IMR-90 (cell line): Measurements from ENCODE around the gene CDC26. TPM values are rescaled to one million over a fixed set of nuclear protein-coding genes. Genes with fewer than 3 reads are reported as not detected.

Experiments used
- ATAC-seq: fragments of 200-7000 bp; cut with Tn5 transposase; 2 replicates; pipeline ENCODE4 v1.9.1; 2020; ENCODE audit warnings: low read depth, mild to moderate bottlenecking, moderate library complexity
- BruUV-seq: library from RNA; stranded (reverse); fragments of 400-500 nt; replicated peaks from 2 replicates; lab custom pipeline; 2021; lab: Mats Ljungman, UMichigan
- CTCF ChIA-PET: fragments of 300-600 bp; formaldehyde crosslinking; extraction: SDS; loops from one replicate; lab custom pipeline; 2021; ENCODE audit warnings: antibody characterized with exemption; lab: Yijun Ruan, JAX
- POLR2A ChIA-PET: fragments of 300-600 bp; sonication (Branson Sonifier 250); formaldehyde crosslinking; loops from one replicate; lab custom pipeline; 2022; ENCODE audit warnings: antibody characterized with exemption; ENCODE audit not compliant: unreplicated experiment; lab: Charles Lee
- DNase-seq: peaks from one replicate; pipeline ENCODE4 v3.0.0; 2013
- H2AFZ ChIP-seq: replicated peaks from 2 replicates; pipeline ENCODE3; 2013; ENCODE audit warnings: low read length, mild to moderate bottlenecking; ENCODE audit not compliant: poor library complexity
- H2AK5ac ChIP-seq: 2 replicates; pipeline ENCODE4 v1.6.1; 2013; ENCODE audit warnings: low read depth, low read length, inconsistent platforms
- H2AK9ac ChIP-seq: replicated peaks from 2 replicates; pipeline ENCODE3; 2013; ENCODE audit warnings: mild to moderate bottlenecking, low read depth, low read length, moderate library complexity; ENCODE audit not compliant: poor library complexity
- H2BK120ac ChIP-seq: 2 replicates; pipeline ENCODE4 v1.6.1; 2013; ENCODE audit warnings: low read depth, low read length, inconsistent platforms
- H2BK15ac ChIP-seq: 3 replicates; pipeline ENCODE4 v1.6.1; 2013; ENCODE audit warnings: low read depth, low read length, inconsistent platforms
- H2BK20ac ChIP-seq: 2 replicates; pipeline ENCODE4 v1.6.1; 2013; ENCODE audit warnings: low read depth, mild to moderate bottlenecking, inconsistent platforms, low read length, moderate library complexity
- H2BK5ac ChIP-seq: 2 replicates; pipeline ENCODE4 v1.6.1; 2013; ENCODE audit warnings: mild to moderate bottlenecking, low read depth, low read length, inconsistent platforms; ENCODE audit not compliant: poor library complexity, severe bottlenecking
- H3K14ac ChIP-seq: replicated peaks from 2 replicates; pipeline ENCODE4 v1.6.1; 2013; ENCODE audit warnings: low read depth, low read length, inconsistent platforms
- H3K18ac ChIP-seq: 2 replicates; pipeline ENCODE4 v1.6.1; 2013; ENCODE audit warnings: low read depth, low read length, control low read depth
- H3K23ac ChIP-seq: 2 replicates; pipeline ENCODE4 v1.6.1; 2013; ENCODE audit warnings: low read depth, low read length, inconsistent platforms
- H3K27ac ChIP-seq: 2 replicates; pipeline ENCODE4 v1.5.1; 2013; ENCODE audit warnings: mild to moderate bottlenecking, control low read depth, low read length; ENCODE audit not compliant: insufficient read depth
- H3K27me3 ChIP-seq: 2 replicates; pipeline ENCODE4 v1.6.1; 2013; ENCODE audit warnings: low read length; ENCODE audit not compliant: control insufficient read depth, insufficient read depth
- H3K36me3 ChIP-seq: 2 replicates; pipeline ENCODE4 v1.6.1; 2013; ENCODE audit warnings: low read length, mixed read lengths; ENCODE audit not compliant: control insufficient read depth, insufficient read depth
- H3K4ac ChIP-seq: 2 replicates; pipeline ENCODE4 v1.6.1; 2013; ENCODE audit warnings: low read depth, low read length, inconsistent platforms
- H3K4me1 ChIP-seq: 2 replicates; pipeline ENCODE4 v1.6.1; 2013; ENCODE audit warnings: low read length, mixed read lengths; ENCODE audit not compliant: control insufficient read depth, insufficient read depth
- H3K4me2 ChIP-seq: 2 replicates; pipeline ENCODE4 v1.6.1; 2013; ENCODE audit warnings: low read depth, mild to moderate bottlenecking, control low read depth, low read length, moderate library complexity
- H3K4me3 ChIP-seq: 2 replicates; pipeline ENCODE4 v1.5.1; 2013; ENCODE audit warnings: low read depth, mild to moderate bottlenecking, control low read depth, low read length, moderate library complexity; ENCODE audit not compliant: insufficient read depth
- H3K56ac ChIP-seq: 2 replicates; pipeline ENCODE4 v1.6.1; 2013; ENCODE audit warnings: low read length, inconsistent platforms; ENCODE audit not compliant: insufficient read depth; ENCODE audit errors: extremely low read depth
- H3K79me1 ChIP-seq, 2 experiments: 2 replicates each; pipeline ENCODE4 v1.6.1; 2013; ENCODE audit warnings: low read length in 2 of 2, inconsistent platforms in 1 of 2, low read depth in 1 of 2
- H3K9ac ChIP-seq: 2 replicates; pipeline ENCODE4 v1.6.1; 2013; ENCODE audit warnings: low read depth, low read length, control low read depth
- H3K9me1 ChIP-seq: 2 replicates; pipeline ENCODE4 v1.6.1; 2013; ENCODE audit warnings: low read length, inconsistent platforms; ENCODE audit not compliant: insufficient read depth
- H3K9me3 ChIP-seq: 2 replicates; pipeline ENCODE4 v1.6.1; 2013; ENCODE audit warnings: low read length; ENCODE audit not compliant: control insufficient read depth, insufficient read depth
- H4K20me1 ChIP-seq: 2 replicates; pipeline ENCODE4 v1.6.1; 2013; ENCODE audit warnings: low read length, inconsistent platforms; ENCODE audit not compliant: insufficient read depth
- H4K5ac ChIP-seq: 2 replicates; pipeline ENCODE4 v1.6.1; 2013; ENCODE audit warnings: mild to moderate bottlenecking, low read depth, low read length, control low read depth
- H4K8ac ChIP-seq, 2 experiments: 2 replicates each; pipeline ENCODE4 v1.6.1; 2013; ENCODE audit warnings: low read depth in 2 of 2, low read length in 2 of 2, control low read depth in 1 of 2, inconsistent platforms in 1 of 2
- H4K91ac ChIP-seq: 2 replicates; pipeline ENCODE4 v1.6.1; 2013; ENCODE audit warnings: low read depth, low read length, inconsistent platforms; ENCODE audit not compliant: insufficient read depth
- FOS ChIP-seq: fragments of 150-350 bp; IDR thresholded peaks from 2 replicates; pipeline ENCODE4 v1.6.1; 2016; ENCODE audit warnings: low read depth, low read length
- WGBS, 2 experiments: methylation state at CpG; one replicate each; pipeline versions ENCODE4 v1.1.5 to v1.1.7; 2013; ENCODE audit warnings: missing lambda C conversion rate in 2 of 2; ENCODE audit not compliant: insufficient read length in 1 of 2; ENCODE audit errors: extremely low coverage in 2 of 2; 5-methylcytosine and 5-hydroxymethylcytosine counted together
- dilution Hi-C: fragments of 300-500 bp; cut with HindIII; formaldehyde crosslinking; loops from one replicate; pipeline ENCODE4 v1.14.3; 2018; ENCODE audit warnings: low sequenced_read_pairs; ENCODE audit not compliant: unreplicated experiment
- in situ Hi-C: fragments of 300-500 bp; cut with MboI; formaldehyde crosslinking; loops from 3 replicates; pipeline ENCODE4 v1.14.3; 2019; ENCODE audit warnings: low sequenced_read_pairs, inconsistent platforms, mixed read lengths
- intact Hi-C: fragments of 100-400 bp; cut with micrococcal nuclease; formaldehyde crosslinking; loops from 2 replicates; pipeline ENCODE4 v1.10.0; 2022
- polyA plus RNA-seq, 3 experiments: library from polyadenylated mRNA; depleted of rRNA; stranded (reverse); fragments of >200 nt; gene quantifications; 2 replicates each; pipeline ENCODE4 v1.2.3, GENCODE V29; 2012; ENCODE audit warnings: low replicate concordance in 1 of 3
- total RNA-seq: library from RNA; depleted of rRNA; stranded (reverse); fragments of >200 nt; gene quantifications from 2 replicates; pipeline ENCODE4 v1.2.3, GENCODE V29; 2012

Gene CDC26
- total and polyA plus RNA-seq, 2 of the 4 experiments (the other 2 are of a cell fraction): 16.5 to 32.7 TPM

GRCh38 chr9:113278840-113279239 lies 3.5 kb upstream of the CDC26 start:
- Histone ChIP-seq H2BK20ac (no peak overlapping the region), H4K5ac (no peak overlapping the region), H3K23ac (no peak overlapping the region), H2AK9ac (no peak overlapping the region), H2AFZ (no peak overlapping the region), H2BK120ac (no peak overlapping the region), H3K9ac (no peak overlapping the region), H2AK5ac (no peak overlapping the region), H3K4me3 (no peak overlapping the region), H3K56ac (no peak overlapping the region), H3K4me2 (no peak overlapping the region), H4K20me1 (no peaks in the 10 kb centered on the region), H3K27ac (no peak overlapping the region), H3K4me1 (peaks cover 2% of the 10 kb centered on the region; the same call in 1 of the 2 replicates), H4K91ac (no peak overlapping the region), H3K4ac (no peak overlapping the region), H3K36me3 (peaks cover 21% of the 10 kb centered on the region), H3K14ac (no peak overlapping the region), H3K9me1 (no peaks in the 10 kb centered on the region), H3K9me3 (no peaks in the 10 kb centered on the region), H3K79me1 (peaks cover 19 to 20% of the 10 kb centered on the region in 2 experiments), H2BK15ac (no peak overlapping the region), H2BK5ac (no peak overlapping the region), H3K18ac (no peak overlapping the region), H4K8ac (no peak overlapping the region), H3K27me3 (no peaks in the 10 kb centered on the region)
- in situ Hi-C loops (no loop called here), dilution Hi-C loops (no loop called here), intact Hi-C loops (loop anchor here (10.0 kb wide), 1 partner anchor 376 kb away; no protein-coding TSS in a partner anchor)
- CTCF ChIA-PET: no interaction called here
- POLR2A ChIA-PET: no interaction called here
- WGBS, 2 experiments: no CpG with 5 or more reads among the region's 4 CpGs
- no peak for TF ChIP-seq FOS
- no TSS peak for BruUV-seq
- ATAC-seq (no peak), DNase-seq (no peak)
